Fibroblast of villous mesenchyme (primary cell): ENCODE data around the gene NYAP2. TPM values are rescaled to one million over a fixed set of nuclear protein-coding genes. Genes with fewer than 3 reads are reported as not detected.

ENCODE experiments used
- DNase-seq: peaks from one replicate; pipeline ENCODE4 v3.0.0-alpha.2; 2010; ENCODE audit warnings: low read depth
- H3K4me3 ChIP-seq: 2 replicates; pipeline ENCODE4 v1.5.1; 2011; ENCODE audit warnings: low read depth, mild to moderate bottlenecking, low read length
- total RNA-seq: library from RNA; depleted of rRNA; stranded (reverse); fragments of >200 nt; gene quantifications from 2 replicates; pipeline ENCODE4 v1.2.3, GENCODE V29; 2012
- TF ChIP-seq, protein P1 (sequence below): IDR thresholded peaks from 2 replicates; pipeline ENCODE4 v1.5.1; 2012; ENCODE audit warnings: low read depth, mild to moderate bottlenecking, low read length; ENCODE audit not compliant: insufficient read depth

NYAP2 gene
- total RNA-seq, 1 donor, result not detected

DNA sequence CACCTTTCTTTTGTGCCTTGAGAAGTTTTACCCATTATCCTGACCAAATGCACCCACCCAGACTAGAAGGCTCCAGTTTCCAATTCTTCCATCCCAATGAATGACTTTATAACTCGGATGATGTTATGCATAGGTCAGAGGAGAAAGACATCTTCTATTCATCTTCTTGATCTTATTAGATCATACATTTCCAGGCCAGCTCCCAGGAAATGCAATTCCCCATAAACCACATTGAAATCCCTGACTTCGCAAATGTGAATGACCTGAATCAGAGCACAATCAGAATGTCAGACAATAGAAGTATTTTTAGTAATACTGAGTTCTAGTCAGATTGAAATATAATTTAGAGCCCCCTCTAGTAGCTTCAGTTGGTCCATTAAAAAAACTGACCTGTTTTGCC, 62.9 kb downstream of the NYAP2 start:
- DNase-seq, result no peak
- TF ChIP-seq, protein P1, sequence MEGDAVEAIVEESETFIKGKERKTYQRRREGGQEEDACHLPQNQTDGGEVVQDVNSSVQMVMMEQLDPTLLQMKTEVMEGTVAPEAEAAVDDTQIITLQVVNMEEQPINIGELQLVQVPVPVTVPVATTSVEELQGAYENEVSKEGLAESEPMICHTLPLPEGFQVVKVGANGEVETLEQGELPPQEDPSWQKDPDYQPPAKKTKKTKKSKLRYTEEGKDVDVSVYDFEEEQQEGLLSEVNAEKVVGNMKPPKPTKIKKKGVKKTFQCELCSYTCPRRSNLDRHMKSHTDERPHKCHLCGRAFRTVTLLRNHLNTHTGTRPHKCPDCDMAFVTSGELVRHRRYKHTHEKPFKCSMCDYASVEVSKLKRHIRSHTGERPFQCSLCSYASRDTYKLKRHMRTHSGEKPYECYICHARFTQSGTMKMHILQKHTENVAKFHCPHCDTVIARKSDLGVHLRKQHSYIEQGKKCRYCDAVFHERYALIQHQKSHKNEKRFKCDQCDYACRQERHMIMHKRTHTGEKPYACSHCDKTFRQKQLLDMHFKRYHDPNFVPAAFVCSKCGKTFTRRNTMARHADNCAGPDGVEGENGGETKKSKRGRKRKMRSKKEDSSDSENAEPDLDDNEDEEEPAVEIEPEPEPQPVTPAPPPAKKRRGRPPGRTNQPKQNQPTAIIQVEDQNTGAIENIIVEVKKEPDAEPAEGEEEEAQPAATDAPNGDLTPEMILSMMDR, result no peak
- H3K4me3 ChIP-seq, result no peak overlapping the region

DNA sequence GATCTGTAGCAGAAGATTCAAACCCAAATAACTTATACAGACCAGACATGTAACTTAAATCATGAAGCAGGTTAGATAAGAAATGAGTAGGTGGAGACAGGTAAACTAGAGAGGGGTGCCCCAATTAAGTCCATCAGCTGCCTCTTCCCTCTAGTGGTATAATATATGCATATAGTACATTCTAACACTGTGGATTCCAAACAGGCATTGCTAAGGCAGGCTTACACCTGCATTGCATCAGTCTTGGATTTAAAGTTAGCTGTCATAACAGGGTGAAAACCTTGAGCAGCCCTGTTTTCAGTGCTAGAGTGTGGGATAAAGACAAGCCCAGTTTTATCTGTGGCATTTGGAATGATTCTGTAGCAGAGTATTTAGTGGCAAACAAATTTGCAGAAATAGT, 63.4 kb downstream of the NYAP2 start:
- H3K4me3 ChIP-seq, result no peak overlapping the region
- no peak for DNase-seq
- TF ChIP-seq, protein P1, result no peak

DNA sequence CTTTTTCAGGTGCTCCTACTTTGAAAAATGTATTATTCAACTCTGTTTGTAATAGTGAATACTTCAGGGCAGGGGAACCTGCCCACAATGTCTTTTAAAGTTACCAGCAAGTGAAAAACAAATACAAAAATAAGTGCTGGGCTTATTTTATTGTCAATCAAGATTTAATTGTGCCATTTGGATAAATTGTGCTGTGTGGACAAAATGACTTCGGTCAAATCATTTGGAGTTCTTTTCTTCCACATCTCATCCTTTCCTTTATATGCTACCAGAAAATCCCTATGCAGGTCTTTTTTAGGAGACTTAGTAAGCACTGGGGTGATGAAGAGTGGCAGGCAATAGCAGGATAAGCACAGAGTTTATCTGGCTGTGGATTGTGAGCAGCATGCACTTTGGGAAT, 63.9 kb downstream of the NYAP2 start:
- TF ChIP-seq, protein P1, result no peak
- DNase-seq, result no peak
- no peak overlapping the region for H3K4me3 ChIP-seq

DNA sequence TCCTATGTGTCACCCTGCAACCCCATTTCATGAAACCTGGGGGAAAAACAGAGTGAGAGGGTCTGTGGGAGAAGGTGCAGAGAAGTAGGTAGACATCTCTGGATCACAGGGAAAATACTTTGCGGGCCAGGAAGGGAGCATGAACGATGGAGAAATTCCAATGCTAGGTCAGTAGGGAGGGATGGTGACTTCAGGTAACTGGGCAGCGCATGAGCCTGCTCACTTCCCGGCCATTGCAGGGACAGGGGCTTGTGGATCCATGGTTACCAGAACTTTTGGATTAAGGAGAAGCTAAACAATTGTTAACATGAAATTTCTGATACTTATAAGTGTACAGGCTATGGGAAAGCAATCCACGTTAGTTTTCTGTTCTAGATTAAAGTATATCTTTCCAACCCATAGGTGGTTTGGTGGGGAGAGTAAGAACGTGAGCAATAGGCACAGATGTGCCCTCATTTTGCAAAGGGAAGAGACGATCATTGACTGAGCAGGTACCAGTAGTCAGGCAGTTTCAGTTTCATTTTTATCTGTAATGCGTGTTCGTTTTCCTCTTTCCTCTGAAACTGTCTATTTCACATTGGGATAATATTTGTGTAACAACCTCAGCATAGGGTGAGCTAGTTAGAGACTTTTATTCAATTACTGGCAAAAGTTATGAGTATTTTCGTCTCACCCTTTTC, 65.0 kb downstream of the NYAP2 start:
- no peak for DNase-seq
- H3K4me3 ChIP-seq, result no peak overlapping the region
- TF ChIP-seq, protein P1, result no peak

DNA sequence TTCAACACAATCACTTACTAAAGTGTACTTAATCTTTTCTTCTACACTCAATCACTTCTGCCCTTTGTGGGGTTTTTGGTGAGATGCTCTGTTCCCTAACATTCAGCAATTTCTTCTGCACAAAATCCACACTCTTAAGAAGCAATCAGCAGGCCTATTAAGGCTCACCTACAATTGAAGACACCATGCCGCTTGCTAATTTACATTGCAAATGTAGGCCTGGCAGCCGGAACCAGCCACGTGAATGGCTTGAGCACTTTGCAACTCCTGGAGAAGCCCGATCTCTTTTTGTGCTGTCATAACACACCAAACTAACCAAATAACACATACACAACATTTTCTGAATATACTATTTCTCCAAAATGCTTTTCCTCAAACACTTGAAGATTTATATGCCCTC, 66.3 kb downstream of the NYAP2 start:
- DNase-seq, result no peak
- TF ChIP-seq, protein P1, result no peak
- no peak overlapping the region for H3K4me3 ChIP-seq

DNA sequence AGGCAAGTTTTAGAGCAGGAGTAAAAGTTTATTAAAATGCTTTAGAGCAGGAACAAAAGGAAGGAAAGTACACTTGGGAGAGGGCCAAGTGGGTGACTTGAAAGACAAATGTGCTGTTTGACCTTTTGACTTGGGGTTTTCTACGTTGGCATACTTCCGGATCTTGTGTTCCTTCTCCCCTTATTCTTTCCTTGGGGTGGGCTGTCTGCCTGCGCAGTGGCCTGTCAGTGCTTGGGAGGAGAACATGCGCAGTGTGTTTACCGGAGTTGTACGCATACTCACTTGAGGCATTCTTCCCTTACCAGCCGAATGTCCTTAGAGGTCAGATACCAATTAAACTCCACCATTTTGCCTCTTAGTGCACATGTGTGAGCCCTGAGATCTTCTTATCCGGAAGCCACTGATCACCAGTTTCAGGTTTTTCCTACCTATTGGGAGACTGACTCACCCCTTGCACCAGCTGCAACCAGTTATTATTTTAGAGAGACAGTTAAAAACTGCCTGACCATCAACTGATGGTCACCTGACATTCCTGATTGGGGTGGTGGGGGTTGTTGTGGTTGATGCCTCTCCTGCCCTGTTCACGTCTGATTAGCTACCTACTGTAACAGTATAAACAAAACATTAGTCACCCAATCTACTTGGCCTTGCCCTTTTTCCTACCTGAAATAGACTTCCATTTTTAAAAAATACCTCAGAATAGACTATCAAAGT, 67.5 kb downstream of the NYAP2 start:
- TF ChIP-seq, protein P1, result no peak
- H3K4me3 ChIP-seq, result no peak overlapping the region
- no peak for DNase-seq
